Measurements from ENCODE around the gene NAA50.

DNA sequence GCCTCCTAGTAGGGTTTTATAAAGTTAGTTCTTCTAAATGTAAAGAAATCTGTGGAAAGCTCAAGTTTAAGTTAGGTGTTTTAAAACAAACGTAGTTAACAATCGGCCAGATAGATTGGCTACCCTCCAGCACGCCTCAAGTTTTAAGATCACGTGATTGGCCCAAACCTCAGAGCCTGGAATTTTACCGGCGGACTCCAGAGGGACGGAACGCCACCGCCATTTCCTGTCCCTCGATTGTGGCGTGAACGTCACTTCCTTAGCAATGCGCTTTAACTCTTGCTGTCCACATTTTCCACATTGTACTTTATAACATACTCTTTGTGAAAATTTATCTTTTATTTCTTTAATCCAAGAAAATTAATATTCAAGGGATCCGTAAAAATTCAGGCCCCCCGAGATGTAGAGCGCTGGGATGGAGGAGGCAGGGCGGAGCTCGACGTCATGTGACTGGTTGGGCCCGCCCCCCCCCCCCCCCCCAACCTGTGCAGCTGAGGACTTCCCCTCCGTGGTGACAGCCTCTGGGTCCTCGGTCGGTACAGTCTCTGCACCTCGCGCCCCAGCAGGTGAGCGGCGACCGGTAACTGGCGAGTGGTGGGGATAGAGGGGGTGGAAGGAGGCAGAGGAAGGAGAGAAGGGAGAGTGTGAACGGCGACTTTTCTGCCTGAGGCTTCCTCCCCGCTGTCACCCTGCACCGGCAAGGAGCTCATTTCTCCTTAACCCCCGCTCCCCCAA, 666 bp upstream of the NAA50 start, which contains the start of gene ATP6V1A:
- TF ChIP-seq, protein P1, sequence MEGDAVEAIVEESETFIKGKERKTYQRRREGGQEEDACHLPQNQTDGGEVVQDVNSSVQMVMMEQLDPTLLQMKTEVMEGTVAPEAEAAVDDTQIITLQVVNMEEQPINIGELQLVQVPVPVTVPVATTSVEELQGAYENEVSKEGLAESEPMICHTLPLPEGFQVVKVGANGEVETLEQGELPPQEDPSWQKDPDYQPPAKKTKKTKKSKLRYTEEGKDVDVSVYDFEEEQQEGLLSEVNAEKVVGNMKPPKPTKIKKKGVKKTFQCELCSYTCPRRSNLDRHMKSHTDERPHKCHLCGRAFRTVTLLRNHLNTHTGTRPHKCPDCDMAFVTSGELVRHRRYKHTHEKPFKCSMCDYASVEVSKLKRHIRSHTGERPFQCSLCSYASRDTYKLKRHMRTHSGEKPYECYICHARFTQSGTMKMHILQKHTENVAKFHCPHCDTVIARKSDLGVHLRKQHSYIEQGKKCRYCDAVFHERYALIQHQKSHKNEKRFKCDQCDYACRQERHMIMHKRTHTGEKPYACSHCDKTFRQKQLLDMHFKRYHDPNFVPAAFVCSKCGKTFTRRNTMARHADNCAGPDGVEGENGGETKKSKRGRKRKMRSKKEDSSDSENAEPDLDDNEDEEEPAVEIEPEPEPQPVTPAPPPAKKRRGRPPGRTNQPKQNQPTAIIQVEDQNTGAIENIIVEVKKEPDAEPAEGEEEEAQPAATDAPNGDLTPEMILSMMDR (tag by site-specific recombination; IDR thresholded peaks at IDR 0.05) = no peak
- TF ChIP-seq, protein P2, sequence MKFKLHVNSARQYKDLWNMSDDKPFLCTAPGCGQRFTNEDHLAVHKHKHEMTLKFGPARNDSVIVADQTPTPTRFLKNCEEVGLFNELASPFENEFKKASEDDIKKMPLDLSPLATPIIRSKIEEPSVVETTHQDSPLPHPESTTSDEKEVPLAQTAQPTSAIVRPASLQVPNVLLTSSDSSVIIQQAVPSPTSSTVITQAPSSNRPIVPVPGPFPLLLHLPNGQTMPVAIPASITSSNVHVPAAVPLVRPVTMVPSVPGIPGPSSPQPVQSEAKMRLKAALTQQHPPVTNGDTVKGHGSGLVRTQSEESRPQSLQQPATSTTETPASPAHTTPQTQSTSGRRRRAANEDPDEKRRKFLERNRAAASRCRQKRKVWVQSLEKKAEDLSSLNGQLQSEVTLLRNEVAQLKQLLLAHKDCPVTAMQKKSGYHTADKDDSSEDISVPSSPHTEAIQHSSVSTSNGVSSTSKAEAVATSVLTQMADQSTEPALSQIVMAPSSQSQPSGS (tag by site-specific recombination; IDR thresholded peaks at IDR 0.05; ENCODE audit: low read depth) = 0 out of 2 replicates have a peak, but pooled peaks have one; percentile 18
- no peak for TF ChIP-seq ZNF585B (tag by site-specific recombination; IDR thresholded peaks at IDR 0.05)
- TF ChIP-seq, protein P3, sequence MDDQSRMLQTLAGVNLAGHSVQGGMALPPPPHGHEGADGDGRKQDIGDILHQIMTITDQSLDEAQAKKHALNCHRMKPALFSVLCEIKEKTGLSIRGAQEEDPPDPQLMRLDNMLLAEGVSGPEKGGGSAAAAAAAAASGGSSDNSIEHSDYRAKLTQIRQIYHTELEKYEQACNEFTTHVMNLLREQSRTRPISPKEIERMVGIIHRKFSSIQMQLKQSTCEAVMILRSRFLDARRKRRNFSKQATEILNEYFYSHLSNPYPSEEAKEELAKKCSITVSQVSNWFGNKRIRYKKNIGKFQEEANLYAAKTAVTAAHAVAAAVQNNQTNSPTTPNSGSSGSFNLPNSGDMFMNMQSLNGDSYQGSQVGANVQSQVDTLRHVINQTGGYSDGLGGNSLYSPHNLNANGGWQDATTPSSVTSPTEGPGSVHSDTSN (CRISPR knock-in tag; IDR thresholded peaks at IDR 0.05) = no peak
- no peak for TF ChIP-seq ZNF677 (tag by site-specific recombination; IDR thresholded peaks at IDR 0.05)
